Chondrocyte (in vitro differentiated cells): ENCODE measurements around the gene BCAR3. TPM values are rescaled to one million over a fixed set of nuclear protein-coding genes. Genes with fewer than 3 reads are reported as not detected.

Experiments used
- DNase-seq: peaks from one replicate; pipeline ENCODE4 v3.0.0; 2021; ENCODE audit warnings: mixed read lengths, low spot score
- H3K27ac Mint-ChIP-seq: one replicate; pipeline ENCODE4 v1.8.0; 2021; ENCODE audit warnings: mild to moderate bottlenecking, moderate library complexity, mixed read lengths; ENCODE audit not compliant: unreplicated experiment
- H3K27me3 Mint-ChIP-seq: 2 replicates; pipeline ENCODE4 v1.8.0; 2021; ENCODE audit warnings: low read depth, mixed read lengths
- H3K36me3 Mint-ChIP-seq: 2 replicates; pipeline ENCODE4 v1.8.0; 2021; ENCODE audit warnings: low read depth, mixed read lengths
- H3K4me1 Mint-ChIP-seq: 2 replicates; pipeline ENCODE4 v1.8.0; 2021; ENCODE audit warnings: low read depth, mild to moderate bottlenecking, mixed read lengths
- H3K4me3 Mint-ChIP-seq: one replicate; pipeline ENCODE4 v1.8.0; 2021; ENCODE audit warnings: mild to moderate bottlenecking, moderate library complexity, mixed read lengths; ENCODE audit not compliant: unreplicated experiment
- H3K9me3 Mint-ChIP-seq: 2 replicates; pipeline ENCODE4 v1.8.0; 2021; ENCODE audit warnings: low read depth, mixed read lengths
- total RNA-seq: library from RNA; stranded (reverse); gene quantifications from 3 replicates; pipeline ENCODE4 v1.2.1, GENCODE V29; 2021
- TF ChIP-seq, protein P1 (sequence below): fragments of 200-600 bp; sonication (generic); IDR thresholded peaks from 2 replicates; pipeline ENCODE4 v1.5.0; 2021; ENCODE audit warnings: antibody characterized with exemption, mild to moderate bottlenecking, moderate library complexity

The BCAR3 gene
- total RNA-seq, 1 donor from 2014 or later, result 18.5 TPM

DNA sequence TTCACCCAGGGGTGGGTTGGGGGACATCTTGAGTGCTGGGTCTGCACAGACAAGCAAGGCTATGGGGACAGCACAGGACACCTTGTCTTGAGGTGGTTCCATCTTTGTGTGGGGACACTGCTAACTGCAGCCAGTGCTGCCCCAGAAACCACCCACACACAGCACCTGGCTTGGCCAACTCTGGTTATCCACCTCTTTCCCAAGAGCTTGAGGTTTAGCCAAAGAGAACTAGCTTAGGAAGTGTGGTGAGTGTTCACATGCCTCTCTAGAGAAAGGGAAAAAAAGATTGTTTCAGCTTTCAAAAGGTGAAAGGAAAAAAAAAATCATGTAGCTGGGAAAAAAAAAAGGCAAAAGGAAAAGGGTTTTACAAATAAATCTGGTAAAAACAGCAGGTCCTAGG lies 32.4 kb downstream of the BCAR3 start:
- no peaks in the 10 kb centered on the region for H3K27me3 Mint-ChIP-seq
- no peak for DNase-seq
- no peaks in the 10 kb centered on the region for H3K4me1 Mint-ChIP-seq
- H3K36me3 Mint-ChIP-seq, result peaks cover 1% of the 10 kb centered on the region
- no peak overlapping the region for H3K27ac Mint-ChIP-seq
- no peaks in the 10 kb centered on the region for H3K9me3 Mint-ChIP-seq
- no peak overlapping the region for H3K4me3 Mint-ChIP-seq
- TF ChIP-seq, protein P1, sequence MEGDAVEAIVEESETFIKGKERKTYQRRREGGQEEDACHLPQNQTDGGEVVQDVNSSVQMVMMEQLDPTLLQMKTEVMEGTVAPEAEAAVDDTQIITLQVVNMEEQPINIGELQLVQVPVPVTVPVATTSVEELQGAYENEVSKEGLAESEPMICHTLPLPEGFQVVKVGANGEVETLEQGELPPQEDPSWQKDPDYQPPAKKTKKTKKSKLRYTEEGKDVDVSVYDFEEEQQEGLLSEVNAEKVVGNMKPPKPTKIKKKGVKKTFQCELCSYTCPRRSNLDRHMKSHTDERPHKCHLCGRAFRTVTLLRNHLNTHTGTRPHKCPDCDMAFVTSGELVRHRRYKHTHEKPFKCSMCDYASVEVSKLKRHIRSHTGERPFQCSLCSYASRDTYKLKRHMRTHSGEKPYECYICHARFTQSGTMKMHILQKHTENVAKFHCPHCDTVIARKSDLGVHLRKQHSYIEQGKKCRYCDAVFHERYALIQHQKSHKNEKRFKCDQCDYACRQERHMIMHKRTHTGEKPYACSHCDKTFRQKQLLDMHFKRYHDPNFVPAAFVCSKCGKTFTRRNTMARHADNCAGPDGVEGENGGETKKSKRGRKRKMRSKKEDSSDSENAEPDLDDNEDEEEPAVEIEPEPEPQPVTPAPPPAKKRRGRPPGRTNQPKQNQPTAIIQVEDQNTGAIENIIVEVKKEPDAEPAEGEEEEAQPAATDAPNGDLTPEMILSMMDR, result no peak

DNA sequence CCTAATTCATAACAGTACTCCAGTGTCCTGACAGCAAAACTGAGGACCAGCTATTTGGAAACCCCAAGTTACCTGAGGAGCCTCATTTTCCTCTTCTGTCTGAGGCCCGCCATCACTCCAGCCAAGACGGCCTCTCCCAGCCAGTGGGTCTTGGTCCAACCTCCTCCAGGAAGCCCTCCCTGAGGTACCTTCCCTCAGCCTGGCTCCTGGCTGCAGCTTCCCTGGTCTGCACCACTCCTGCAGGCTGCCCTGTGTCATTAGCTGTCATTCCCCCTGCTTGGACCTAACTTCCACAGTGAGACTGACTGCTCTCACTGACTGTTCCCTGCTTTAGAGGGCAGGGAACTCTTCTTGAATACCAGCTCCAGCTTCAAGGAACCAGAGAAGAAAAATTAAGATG lies 33.0 kb downstream of the BCAR3 start:
- no peaks in the 10 kb centered on the region for H3K27me3 Mint-ChIP-seq
- H3K4me1 Mint-ChIP-seq, result no peaks in the 10 kb centered on the region
- DNase-seq, result no peak
- H3K4me3 Mint-ChIP-seq, result no peak overlapping the region
- H3K9me3 Mint-ChIP-seq, result no peaks in the 10 kb centered on the region
- TF ChIP-seq, protein P1, result no peak
- H3K36me3 Mint-ChIP-seq, result no peaks in the 10 kb centered on the region
- no peak overlapping the region for H3K27ac Mint-ChIP-seq

DNA sequence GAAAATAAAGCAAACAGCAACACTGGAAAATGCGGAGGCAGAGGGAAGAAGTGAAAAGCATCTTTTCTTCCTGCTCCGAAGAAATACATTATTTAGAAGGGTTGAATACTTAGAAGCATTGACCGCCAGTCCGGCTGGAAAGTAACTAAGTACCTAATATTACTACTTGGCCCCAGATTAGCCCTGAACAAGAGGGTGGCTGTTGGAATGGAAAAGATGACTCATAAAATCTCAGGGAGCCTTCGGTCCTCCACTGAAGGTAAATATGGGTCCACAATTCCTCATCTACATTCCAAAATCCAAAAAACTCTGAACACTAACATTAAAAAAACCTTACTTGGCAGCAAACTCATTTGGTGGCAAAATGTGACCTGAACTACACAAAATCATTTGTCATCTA lies 40.1 kb downstream of the BCAR3 start:
- Mint-ChIP-seq H3K27me3 (no peaks in the 10 kb centered on the region), H3K4me1 (peaks cover 25% of the 10 kb centered on the region), H3K9me3 (no peaks in the 10 kb centered on the region), H3K36me3 (peaks cover 5% of the 10 kb centered on the region), H3K4me3 (no peak overlapping the region), H3K27ac (peak overlapping the region; percentile 58)
- TF ChIP-seq, protein P1, result no peak
- DNase-seq, result no peak

DNA sequence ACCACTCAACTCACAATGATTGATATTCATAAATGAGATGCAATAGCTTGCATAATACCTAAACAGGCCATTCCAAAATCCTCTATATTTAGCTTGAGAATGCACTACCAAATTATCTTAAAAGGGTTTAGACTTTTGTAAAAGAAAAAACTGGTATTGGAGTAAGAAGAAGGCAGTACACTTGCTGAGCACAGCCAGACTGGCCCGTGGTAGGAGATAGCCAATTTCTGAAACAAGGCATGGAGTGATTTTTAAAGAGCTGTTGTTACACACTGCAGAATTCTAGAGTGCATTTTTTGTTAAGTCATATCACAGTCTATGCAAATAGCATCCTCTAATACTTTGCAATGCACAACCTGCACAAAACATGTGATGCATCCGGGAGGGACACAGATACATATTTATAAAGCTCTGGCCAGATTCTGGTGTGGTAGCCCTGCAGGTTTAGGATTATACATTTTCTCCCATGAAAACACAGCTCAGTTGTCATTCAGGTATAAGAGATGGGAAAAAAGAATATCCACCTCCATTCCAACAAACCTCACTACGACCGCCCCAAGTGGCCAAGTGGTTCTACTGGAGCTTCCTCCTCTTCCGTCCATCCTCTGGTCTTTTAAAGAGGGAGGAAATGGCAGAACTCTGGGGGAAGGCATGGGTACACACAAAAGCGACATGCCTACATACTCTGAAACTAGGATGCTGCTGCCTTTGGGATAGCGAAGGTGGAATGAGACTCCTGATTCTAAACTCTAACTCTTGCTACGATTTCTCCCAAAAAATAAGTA lies 40.8 kb downstream of the BCAR3 start:
- Mint-ChIP-seq H3K36me3 (peaks cover 5% of the 10 kb centered on the region), H3K4me1 (peaks cover 32% of the 10 kb centered on the region), H3K4me3 (no peak overlapping the region), H3K9me3 (no peaks in the 10 kb centered on the region), H3K27me3 (no peaks in the 10 kb centered on the region), H3K27ac (no peak overlapping the region)
- no peak for DNase-seq
- TF ChIP-seq, protein P1, result no peak

DNA sequence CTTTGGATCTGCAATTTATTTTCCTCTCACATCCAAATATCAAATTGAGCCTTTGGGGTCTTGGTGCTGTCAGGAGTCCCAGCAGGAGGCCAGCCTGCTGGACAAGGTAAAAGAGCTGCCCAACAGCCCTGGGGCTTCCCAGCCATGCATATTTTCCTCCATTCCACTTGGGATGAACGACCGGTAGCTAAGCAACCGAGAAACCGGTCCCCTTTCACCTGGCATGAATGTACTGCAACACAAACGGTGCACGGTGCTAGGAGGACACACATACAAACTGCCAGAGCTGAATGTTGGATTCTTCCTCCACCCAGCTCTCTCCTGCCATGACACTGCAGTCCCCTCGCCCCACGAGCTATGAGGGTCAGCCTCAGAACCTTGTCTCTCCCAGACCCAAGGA lies 42.7 kb downstream of the BCAR3 start:
- Mint-ChIP-seq H3K27ac (no peak overlapping the region), H3K27me3 (no peaks in the 10 kb centered on the region), H3K4me3 (no peak overlapping the region), H3K36me3 (peaks cover 7% of the 10 kb centered on the region), H3K9me3 (no peaks in the 10 kb centered on the region), H3K4me1 (peaks cover 37% of the 10 kb centered on the region)
- no peak for DNase-seq
- TF ChIP-seq, protein P1, result no peak
